WERI-Rb-1 (cell line): ENCODE results near the gene EDNRB.
"Not testable (repeated sequence)": the region's sequence is repeated elsewhere in the genome, so short reads cannot be mapped to it uniquely, and the experiment has no call there.

Source experiments
- DNase-seq: peaks from one replicate; pipeline ENCODE4 v3.0.0-alpha.2; 2020
- H3K27ac ChIP-seq: fragments of 250-450 bp; sonication (Bioruptor Pico); 2 replicates; pipeline ENCODE4 v1.5.1; 2020; ENCODE audit warnings: mild to moderate bottlenecking, moderate library complexity
- H3K27me3 ChIP-seq: fragments of 250-450 bp; sonication (Bioruptor Pico); 2 replicates; pipeline ENCODE4 v1.5.1; 2021; ENCODE audit warnings: mild to moderate bottlenecking, low read depth, moderate library complexity; ENCODE audit not compliant: insufficient read depth, severe bottlenecking
- H3K36me3 ChIP-seq: fragments of 250-450 bp; sonication (Bioruptor Pico); 2 replicates; pipeline ENCODE4 v1.5.1; 2020; ENCODE audit warnings: mild to moderate bottlenecking, moderate library complexity
- H3K4me3 ChIP-seq: 2 replicates; pipeline ENCODE4 v1.5.1; 2011; ENCODE audit warnings: low read depth, mild to moderate bottlenecking, control low read depth, low read length
- H3K9me3 ChIP-seq: fragments of 250-450 bp; sonication (Bioruptor Pico); 2 replicates; pipeline ENCODE4 v1.5.1; 2021; ENCODE audit warnings: mild to moderate bottlenecking, moderate library complexity; ENCODE audit not compliant: severe bottlenecking
- TF ChIP-seq, protein P1 (sequence below): IDR thresholded peaks from 2 replicates; pipeline ENCODE4 v1.5.1; 2011; ENCODE audit warnings: low read depth, mild to moderate bottlenecking, control low read depth, inconsistent platforms, low read length

The EDNRB gene

DNA sequence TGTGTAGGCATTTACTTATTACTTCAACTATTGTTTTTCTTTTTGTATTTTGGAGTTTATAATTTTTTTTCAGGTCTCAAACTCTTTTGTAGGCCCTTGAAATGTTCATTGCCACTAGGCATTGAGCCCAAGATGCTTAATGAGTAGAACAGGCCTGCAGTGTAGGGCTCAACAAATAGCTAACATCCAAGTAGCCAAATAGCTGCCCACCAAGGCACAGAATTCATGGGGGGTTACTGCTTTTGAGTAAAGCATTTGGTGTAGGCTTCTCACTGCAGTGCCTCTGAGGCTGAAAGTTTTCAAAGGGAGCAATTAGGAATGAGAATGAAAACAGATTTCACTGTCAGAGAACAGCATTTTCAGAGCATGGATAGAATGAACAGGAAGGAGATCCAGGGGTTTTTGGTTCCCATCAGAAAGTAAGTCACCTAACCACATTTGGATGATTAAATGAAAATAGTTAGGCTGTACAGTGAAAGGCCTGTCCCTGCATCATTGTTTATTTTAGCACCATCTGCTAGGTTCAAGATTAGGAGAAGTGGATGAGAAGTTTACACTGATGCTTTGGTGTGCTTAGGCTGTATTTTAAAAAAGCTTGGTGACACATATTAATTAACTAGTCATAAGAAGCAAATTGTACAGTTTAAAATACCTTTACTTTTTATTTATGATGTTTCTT is 61.0 kb downstream of the EDNRB start:
- TF ChIP-seq, protein P1, sequence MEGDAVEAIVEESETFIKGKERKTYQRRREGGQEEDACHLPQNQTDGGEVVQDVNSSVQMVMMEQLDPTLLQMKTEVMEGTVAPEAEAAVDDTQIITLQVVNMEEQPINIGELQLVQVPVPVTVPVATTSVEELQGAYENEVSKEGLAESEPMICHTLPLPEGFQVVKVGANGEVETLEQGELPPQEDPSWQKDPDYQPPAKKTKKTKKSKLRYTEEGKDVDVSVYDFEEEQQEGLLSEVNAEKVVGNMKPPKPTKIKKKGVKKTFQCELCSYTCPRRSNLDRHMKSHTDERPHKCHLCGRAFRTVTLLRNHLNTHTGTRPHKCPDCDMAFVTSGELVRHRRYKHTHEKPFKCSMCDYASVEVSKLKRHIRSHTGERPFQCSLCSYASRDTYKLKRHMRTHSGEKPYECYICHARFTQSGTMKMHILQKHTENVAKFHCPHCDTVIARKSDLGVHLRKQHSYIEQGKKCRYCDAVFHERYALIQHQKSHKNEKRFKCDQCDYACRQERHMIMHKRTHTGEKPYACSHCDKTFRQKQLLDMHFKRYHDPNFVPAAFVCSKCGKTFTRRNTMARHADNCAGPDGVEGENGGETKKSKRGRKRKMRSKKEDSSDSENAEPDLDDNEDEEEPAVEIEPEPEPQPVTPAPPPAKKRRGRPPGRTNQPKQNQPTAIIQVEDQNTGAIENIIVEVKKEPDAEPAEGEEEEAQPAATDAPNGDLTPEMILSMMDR: no peak
- DNase-seq: no peak
- no peak overlapping the region for H3K4me3 ChIP-seq
- H3K9me3 ChIP-seq: no peaks in the 10 kb centered on the region
- H3K36me3 ChIP-seq: no peaks in the 10 kb centered on the region
- no peaks in the 10 kb centered on the region for H3K27me3 ChIP-seq
- no peak overlapping the region for H3K27ac ChIP-seq

DNA sequence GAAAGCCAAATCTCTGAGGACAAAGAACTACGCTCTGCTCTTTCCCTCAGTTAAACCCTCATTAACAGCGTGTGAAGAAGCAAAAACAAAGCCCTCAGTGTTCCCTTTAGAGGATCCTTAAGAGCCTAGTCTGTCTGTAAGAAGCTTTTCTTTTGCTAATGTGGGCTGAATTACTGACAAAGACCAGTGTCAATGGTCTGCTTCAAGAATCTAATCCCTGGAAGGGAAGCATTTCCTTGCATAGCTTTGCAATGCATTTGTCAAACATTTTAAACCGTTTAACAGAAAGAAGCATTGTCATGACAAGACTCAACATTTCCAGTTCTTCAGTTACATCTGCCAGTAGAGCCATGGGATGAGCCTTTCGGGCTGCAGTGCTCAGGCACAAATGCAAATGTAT is 64.9 kb downstream of the EDNRB start:
- H3K4me3 ChIP-seq: no peak overlapping the region
- no peaks in the 10 kb centered on the region for H3K9me3 ChIP-seq
- no peaks in the 10 kb centered on the region for H3K27me3 ChIP-seq
- no peak overlapping the region for H3K27ac ChIP-seq
- no peaks in the 10 kb centered on the region for H3K36me3 ChIP-seq
- TF ChIP-seq, protein P1: no peak
- DNase-seq: peak; percentile 6

DNA sequence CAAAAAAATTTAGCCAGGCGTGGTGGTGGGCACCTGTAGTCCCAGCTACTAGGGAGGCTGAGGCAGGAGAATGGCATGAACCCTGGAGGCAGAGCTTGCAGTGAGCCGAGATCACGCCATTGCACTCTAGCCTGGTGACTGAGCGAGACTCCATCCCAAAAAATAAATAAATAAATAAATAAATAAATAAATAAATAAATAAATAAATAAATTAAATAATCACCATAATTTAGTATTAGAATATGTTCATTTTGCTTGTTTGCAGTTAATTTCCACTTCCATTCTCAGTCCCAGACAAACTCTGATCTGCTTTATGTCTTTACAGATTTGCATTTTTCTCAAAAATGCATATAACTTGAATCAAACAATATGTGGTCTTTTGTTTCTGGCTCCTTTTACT is 70.6 kb downstream of the EDNRB start:
- not testable (repeated sequence) for H3K27ac ChIP-seq, H3K4me3 ChIP-seq, H3K27me3 ChIP-seq, DNase-seq, H3K36me3 ChIP-seq, H3K9me3 ChIP-seq

DNA sequence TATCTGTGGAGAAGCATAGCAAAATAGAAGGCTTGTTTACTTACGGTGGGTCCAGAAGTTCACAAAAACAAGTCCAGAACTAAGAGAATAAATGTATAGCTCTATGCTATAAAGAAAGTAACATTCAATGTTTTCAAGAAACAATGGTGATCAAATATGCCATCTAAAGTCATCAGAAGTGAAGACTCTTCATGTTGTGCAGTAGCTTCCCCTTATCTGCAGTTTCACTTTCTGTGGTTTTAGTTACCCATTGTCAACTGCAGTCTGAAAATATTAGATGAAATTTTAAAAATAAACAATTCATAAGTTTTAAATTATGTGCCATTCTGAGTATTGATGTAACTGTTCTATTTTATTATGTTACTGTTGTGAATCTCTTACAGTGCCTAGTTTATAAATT is 72.5 kb downstream of the EDNRB start:
- Histone ChIP-seq H3K27ac (no peak overlapping the region), H3K9me3 (no peaks in the 10 kb centered on the region), H3K27me3 (no peaks in the 10 kb centered on the region), H3K4me3 (no peak overlapping the region), H3K36me3 (no peaks in the 10 kb centered on the region)
- TF ChIP-seq, protein P1: no peak
- no peak for DNase-seq
